Hepatocyte (in vitro differentiated cells): ENCODE results near the gene PRSS8.

Experiments
- EZH2phosphoT487 ChIP-seq: fragments of 200-600 bp; sonication (generic); IDR thresholded peaks from one replicate; pipeline ENCODE4 v1.6.1; 2018; ENCODE audit warnings: antibody characterized with exemption, mild to moderate bottlenecking, low read depth, moderate library complexity; ENCODE audit not compliant: unreplicated experiment, severe bottlenecking
- TF ChIP-seq, protein P1 (sequence below): fragments of 200-600 bp; sonication (generic); IDR thresholded peaks from 2 replicates; pipeline ENCODE4 v1.5.1; 2016; ENCODE audit warnings: antibody characterized with exemption, mild to moderate bottlenecking; ENCODE audit not compliant: poor library complexity

DNA sequence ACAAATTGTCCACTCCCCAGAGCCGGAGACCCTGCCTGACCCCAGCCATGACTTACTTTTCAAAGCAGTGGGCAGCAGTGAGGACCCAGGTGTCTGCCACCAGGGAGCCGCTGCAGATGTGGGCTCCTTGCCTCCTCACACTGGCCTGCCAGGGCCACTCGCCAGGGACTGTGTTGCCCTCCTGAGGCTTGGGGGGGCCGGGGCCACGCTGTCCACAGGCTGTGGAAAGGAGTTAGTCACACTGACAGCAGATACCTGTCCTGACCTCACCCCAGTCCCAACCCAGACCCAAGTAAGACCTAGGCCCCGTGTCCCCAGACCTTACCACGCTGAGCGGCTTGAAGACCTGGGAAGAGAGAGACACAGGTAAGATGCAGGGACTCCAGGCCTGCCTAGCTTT lies 48.0 kb downstream of the PRSS8 start:
- TF ChIP-seq, protein P1, sequence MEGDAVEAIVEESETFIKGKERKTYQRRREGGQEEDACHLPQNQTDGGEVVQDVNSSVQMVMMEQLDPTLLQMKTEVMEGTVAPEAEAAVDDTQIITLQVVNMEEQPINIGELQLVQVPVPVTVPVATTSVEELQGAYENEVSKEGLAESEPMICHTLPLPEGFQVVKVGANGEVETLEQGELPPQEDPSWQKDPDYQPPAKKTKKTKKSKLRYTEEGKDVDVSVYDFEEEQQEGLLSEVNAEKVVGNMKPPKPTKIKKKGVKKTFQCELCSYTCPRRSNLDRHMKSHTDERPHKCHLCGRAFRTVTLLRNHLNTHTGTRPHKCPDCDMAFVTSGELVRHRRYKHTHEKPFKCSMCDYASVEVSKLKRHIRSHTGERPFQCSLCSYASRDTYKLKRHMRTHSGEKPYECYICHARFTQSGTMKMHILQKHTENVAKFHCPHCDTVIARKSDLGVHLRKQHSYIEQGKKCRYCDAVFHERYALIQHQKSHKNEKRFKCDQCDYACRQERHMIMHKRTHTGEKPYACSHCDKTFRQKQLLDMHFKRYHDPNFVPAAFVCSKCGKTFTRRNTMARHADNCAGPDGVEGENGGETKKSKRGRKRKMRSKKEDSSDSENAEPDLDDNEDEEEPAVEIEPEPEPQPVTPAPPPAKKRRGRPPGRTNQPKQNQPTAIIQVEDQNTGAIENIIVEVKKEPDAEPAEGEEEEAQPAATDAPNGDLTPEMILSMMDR = no peak
- TF ChIP-seq EZH2phosphoT487 = no peak
